ENCODE measurements around the gene CSRP3.

DNA sequence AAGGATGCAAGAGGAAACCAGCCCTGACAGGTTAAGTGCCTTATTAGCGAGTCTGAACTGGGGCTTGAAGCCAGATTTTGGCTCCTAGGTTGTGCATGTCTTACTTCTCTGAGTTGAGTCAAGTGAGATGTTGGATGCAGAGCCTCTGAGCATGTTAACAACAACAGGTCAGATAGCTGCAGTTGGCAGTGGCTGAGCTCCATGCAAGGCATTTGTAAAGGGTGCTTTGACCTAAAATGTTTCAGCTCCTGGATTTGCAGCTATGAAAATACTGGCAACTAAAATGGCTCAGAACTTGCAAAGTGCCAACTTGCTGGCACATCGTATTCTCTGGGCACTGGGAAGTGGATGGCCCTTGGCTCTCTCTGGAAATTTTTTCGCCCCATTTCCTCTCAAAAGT, 16.4 kb upstream of the CSRP3 start:
- TF ChIP-seq, protein P1, sequence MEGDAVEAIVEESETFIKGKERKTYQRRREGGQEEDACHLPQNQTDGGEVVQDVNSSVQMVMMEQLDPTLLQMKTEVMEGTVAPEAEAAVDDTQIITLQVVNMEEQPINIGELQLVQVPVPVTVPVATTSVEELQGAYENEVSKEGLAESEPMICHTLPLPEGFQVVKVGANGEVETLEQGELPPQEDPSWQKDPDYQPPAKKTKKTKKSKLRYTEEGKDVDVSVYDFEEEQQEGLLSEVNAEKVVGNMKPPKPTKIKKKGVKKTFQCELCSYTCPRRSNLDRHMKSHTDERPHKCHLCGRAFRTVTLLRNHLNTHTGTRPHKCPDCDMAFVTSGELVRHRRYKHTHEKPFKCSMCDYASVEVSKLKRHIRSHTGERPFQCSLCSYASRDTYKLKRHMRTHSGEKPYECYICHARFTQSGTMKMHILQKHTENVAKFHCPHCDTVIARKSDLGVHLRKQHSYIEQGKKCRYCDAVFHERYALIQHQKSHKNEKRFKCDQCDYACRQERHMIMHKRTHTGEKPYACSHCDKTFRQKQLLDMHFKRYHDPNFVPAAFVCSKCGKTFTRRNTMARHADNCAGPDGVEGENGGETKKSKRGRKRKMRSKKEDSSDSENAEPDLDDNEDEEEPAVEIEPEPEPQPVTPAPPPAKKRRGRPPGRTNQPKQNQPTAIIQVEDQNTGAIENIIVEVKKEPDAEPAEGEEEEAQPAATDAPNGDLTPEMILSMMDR (IDR thresholded peaks at IDR 0.05): no peak
- no peak for TF ChIP-seq POLR2A (IDR thresholded peaks at IDR 0.05)

Data from right lobe of liver (tissue), 4 donors.